ENCODE results near the gene CARMIL1. TPM values are rescaled to one million over a fixed set of nuclear protein-coding genes. Genes with fewer than 3 reads are reported as not detected.
A peak's percentile ranks its signal among the peaks of the same experiment; 100 is the strongest.

Gene CARMIL1
- total RNA-seq, 1 donor from 2014 or later = 22.5 TPM

GRCh38 chr6:25497383-25498040, 218.3 kb downstream of the CARMIL1 start:
- DNase-seq (ENCODE audit: low read depth) = no peak

- no peak for DNase-seq (ENCODE audit: low read depth)
Observed at GRCh38 chr6:25498505-25498904, 219.3 kb downstream of the CARMIL1 start.

DNA sequence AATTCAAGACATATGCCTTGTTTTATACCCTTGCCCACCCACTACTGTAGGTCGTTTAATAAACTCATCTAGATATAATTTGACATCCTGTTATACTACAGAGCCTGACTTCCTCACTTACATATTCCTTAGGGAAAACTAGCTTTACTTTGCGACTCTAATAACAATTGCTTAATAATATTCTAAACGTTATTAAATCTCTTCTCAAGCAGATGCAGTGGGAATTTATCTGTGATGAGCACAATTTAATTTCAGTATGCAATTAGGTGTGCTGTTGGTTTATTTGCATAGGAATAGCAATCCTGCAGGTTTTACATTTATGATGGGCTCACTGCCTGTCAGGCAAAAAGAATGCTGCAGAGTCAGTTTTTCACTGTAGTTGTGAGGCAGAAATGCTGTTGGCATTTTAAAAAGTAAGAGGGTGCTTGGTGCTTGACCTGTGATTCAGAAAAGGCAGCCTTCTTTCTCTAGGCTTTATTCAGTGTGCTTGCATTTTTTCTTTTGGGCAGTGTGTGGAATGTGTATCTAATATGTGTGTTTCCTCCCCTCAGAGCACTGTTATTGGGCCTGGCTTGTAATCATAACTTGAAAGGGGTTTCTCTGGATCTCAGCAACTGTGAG, 220.6 kb downstream of the CARMIL1 start:
- no peak for DNase-seq (ENCODE audit: low read depth)

DNA sequence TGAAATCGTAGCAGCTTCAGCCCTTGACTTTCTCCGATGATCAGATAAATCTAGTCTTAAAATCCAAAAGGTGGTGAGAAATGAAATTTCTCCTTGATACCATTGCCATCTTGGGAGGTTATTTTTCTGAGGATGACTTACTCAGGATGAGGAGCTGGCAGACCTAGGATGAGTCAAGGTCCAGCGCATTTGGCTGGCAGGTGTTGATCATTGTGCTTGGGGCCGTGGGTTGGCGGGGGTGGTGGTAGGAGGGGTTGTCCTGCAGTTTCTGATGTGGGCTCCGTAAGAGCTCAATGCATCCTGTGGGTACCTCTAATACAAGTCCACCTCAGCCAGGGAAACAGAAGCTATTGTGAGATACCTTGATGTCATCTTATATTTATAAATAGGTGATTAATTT, 224.5 kb downstream of the CARMIL1 start:
- DNase-seq (ENCODE audit: low read depth) = no peak

DNA sequence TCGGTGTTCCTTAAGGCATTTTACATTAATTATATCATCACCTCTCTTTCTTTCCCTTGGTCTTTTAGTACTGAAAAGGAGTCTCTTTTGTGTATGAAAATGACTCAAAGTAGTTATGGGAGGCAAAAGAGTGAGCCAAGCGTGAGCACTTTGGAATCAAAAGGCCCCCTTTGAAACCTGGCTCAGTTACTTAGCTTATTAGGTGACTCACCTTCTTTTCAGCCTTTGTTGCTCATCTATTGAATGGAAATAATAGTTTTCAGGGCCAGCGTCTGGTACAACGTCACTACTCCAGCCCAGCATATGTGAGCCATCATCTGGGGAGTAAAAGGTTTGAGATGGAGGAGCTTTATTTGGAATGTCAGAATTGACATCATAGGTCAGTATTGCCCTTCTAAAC, 225.5 kb downstream of the CARMIL1 start:
- no peak for DNase-seq (ENCODE audit: low read depth)

- DNase-seq (ENCODE audit: low read depth) = no peak
Observed at GRCh38 chr6:25506020-25506419, 226.8 kb downstream of the CARMIL1 start.

- no peak for DNase-seq (ENCODE audit: low read depth)
Observed at GRCh38 chr6:25508051-25508450, 228.9 kb downstream of the CARMIL1 start.

GRCh38 chr6:25511376-25511775, 232.2 kb downstream of the CARMIL1 start:
- DNase-seq (ENCODE audit: low read depth) = no peak

DNA sequence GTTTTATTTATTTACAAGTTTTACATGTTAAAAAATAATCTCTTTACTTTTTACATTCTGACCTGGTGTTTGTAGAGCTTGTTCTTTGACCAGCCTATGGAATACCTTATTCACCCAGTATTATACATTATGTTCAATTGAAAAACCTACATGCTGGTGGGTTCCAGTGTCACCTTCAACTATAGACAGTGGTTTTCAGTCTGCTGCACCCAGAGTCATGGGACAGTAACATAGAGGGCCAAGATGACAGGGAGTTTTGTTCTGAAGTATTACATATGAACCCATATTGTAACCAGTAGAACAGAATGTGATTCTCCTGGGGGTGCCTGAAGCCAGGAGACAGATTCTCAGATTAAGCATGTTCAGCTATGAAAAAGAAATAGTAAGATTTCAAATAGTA, 233.4 kb downstream of the CARMIL1 start:
- DNase-seq (ENCODE audit: low read depth) = no peak

DNA sequence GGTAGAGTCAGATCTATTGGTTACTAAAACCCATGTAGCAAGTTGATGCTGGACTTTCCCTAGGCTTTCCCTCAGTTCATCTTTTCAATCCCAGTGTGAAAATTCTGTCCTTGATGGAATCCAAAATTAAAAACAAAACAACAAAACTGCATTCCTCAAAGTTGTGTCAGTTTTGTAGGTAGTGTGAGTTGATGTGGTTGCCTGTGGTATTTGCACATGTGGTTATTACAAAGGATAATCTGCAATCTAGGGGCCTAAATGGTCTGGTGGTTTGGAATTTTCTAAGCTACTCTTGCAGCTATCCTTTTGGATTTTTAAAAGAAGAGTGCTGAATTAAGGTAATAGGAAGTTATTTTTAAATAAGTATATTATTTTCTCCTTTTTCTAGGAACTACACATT, 240.7 kb downstream of the CARMIL1 start:
- peak; percentile 8 for DNase-seq (ENCODE audit: low read depth)

DNA sequence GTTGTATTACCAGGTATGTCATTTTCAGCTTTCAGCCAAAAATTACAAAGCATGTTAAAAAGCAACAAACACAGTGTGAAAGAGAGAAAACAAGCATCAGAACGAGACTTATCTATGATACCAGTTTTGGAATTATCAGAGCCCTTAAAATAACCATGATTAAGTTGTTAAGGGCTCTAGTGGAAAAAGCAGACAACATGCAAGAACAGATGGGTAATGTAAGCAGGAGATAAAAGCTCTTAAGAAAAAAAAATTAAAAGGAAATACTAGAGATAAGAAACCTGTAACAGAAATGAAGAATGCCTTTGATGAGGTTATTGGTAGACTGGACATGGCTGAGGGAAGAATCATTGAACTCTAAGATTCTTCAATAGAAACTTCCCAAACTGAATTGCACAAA, 245.4 kb downstream of the CARMIL1 start:
- no peak for DNase-seq (ENCODE audit: low read depth)

DNA sequence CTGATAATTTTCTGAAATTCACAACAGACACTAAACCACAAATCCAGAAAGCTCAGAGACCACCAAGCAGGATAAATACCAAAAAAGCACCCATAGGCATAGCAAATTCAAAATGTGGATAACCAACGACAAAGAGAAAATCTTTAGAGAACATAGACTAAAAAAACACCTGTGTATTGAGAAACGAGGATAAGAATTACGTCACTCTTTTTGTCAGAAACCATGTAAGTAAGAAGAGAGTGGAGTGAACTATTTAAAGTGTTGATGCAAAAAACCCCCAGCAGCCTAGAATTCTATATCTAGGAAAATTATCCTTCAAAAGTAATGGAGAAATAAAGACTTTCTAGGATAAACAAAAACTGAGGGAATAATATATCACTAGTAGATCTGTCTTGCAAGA, 245.9 kb downstream of the CARMIL1 start:
- DNase-seq (ENCODE audit: low read depth) = no peak

GRCh38 chr6:25534942-25535631, 255.9 kb downstream of the CARMIL1 start:
- no peak for DNase-seq (ENCODE audit: low read depth)

- no peak for DNase-seq (ENCODE audit: low read depth)
Observed at GRCh38 chr6:25535632-25536225, 256.6 kb downstream of the CARMIL1 start.

GRCh38 chr6:25536781-25537180, 257.6 kb downstream of the CARMIL1 start:
- no peak for DNase-seq (ENCODE audit: low read depth)

DNA sequence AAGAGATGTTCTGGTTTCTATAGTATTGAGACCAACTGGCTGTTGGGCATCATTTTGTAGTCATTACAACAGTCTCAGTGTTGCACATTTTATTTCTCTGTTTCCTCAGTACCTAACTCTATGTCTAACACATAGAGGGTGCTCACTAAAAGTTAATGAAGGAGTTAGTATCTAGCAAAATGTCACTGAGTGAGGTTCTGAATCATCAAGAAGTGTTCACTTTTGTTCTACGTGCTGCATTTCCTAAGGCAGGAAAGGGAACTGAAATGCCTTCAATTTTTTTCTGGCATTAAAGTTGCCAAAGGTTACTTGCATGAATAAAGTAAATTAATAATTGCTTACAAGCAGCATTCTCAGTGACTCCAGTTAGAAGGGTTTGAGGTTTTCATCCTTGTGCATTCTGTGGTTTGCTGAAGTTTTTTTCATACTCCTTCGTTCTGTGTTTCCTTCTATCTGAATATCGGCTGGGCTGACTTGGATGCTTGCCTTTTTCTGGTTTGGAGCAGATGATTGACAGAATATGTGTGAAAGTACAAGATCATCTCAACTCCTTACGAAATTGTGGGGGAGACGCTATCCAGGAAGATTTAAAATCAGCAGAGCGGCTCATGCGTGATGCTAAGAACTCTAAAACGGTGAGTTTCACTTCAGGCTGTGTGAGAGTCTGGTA, 258.3 kb downstream of the CARMIL1 start:
- peak; percentile 6 for DNase-seq (ENCODE audit: low read depth)

- no peak for DNase-seq (ENCODE audit: low read depth)
Observed at GRCh38 chr6:25541228-25541627, 262.1 kb downstream of the CARMIL1 start.

GRCh38 chr6:25542984-25543910, 264.1 kb downstream of the CARMIL1 start:
- no peak for DNase-seq (ENCODE audit: low read depth)

GRCh38 chr6:25544833-25545232, 265.7 kb downstream of the CARMIL1 start:
- no peak for DNase-seq (ENCODE audit: low read depth)

DNA sequence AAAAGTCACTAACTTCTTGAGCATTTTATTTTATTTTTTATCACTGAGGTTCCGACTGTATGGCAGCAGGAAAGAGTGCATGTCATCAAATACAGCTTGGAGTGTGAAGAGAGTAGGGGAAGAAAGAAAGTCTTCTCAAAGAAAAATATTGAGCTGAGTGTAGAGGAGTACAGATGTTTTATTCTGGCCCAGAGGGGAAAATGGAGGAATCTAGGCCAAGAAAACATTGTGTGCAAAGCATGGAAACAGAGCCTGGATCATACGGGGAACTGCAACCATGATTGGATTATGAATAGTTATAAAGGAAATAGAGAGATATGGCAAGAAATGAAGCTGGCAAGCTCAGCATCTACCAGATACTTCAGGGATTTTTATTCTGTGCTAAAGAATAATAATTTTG, 268.6 kb downstream of the CARMIL1 start:
- DNase-seq (ENCODE audit: low read depth) = no peak

GRCh38 chr6:25548451-25548850, 269.3 kb downstream of the CARMIL1 start:
- no peak for DNase-seq (ENCODE audit: low read depth)

Data from myocyte (in vitro differentiated cells).